GM18505 (cell line): ENCODE data around the gene ZNF32.
A peak's percentile ranks its signal among the peaks of the same experiment; 100 is the strongest.

Experiments used
- ATAC-seq: cut with Tn5 transposase; IDR thresholded peaks from one replicate; pipeline ENCODE4 v1.9.1; 2021; ENCODE audit not compliant: unreplicated experiment
- POLR2A ChIP-seq: IDR thresholded peaks from 4 replicates; pipeline ENCODE4 v1.6.1; 2011; ENCODE audit warnings: borderline replicate concordance; ENCODE audit not compliant: insufficient read depth, insufficient read length; ENCODE audit errors: extremely low read depth

ZNF32 gene, protein sequence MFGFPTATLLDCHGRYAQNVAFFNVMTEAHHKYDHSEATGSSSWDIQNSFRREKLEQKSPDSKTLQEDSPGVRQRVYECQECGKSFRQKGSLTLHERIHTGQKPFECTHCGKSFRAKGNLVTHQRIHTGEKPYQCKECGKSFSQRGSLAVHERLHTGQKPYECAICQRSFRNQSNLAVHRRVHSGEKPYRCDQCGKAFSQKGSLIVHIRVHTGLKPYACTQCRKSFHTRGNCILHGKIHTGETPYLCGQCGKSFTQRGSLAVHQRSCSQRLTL

DNA sequence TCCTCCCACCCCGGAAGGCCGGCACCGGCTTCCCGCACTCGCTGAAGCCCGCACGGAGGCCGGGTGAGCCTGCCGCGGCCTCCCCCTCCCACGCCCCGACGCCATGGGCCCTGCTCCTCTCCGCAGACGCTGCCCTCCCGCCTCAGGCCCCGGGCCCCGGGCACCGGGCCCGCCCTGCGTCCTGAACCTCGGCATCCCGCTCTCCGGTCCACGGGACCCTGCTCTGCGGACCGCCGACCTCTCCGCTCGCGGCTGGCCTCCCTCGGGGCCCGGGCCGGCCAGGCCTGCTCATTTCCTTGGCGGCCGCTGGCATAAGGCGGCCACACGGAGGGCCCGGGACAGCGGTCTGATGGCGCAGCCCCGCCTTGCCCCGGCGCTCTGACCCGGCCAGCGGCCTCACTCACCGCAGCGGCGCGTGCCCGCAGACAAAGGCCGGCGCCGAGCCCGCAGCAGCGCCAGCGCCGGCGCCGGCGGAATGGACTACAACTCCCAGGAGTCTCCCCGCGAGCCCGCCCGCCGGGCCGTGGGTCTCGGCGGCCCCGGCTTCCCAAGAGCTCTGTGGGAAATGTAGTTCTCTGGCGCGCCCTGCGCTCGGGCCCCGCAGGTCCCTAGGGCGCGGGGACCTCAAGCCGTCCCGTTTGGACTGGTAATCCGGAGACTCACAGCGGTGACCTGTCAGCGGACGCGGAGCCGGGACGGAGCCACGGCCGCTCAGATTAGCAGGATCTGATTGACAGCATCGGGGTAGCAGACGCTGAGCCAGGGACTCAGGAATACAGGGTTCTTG, at the start of gene ZNF32:
Gene ZNF32, minus strand, starts transcription at position 484 of the 787 bp plus-strand sequence. CDS start 2,748 bp downstream, outside the sequence.
- peak; percentile 99 for ATAC-seq
- TF ChIP-seq POLR2A = no peak

DNA sequence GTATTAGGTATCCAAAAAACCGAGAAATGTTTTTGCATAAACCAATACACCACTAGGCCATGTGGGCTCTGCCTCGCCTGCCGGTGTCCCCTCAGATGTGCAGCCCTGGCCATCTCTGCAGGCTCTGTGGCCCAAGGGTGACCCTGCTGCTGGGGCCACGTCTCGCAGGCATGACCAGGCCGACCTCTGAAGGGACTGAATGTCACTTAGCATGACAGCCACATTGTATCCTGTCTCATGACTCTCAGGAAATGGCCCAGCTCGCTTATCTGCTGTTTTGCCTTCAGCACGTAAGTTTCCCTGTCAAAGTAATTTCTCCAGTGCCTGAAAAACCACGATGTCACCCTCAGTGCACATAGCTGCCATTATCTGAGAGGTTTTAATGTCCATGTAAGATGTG, 49.5 kb upstream of the ZNF32 start:
- no peak for TF ChIP-seq POLR2A
- ATAC-seq = no peak

DNA sequence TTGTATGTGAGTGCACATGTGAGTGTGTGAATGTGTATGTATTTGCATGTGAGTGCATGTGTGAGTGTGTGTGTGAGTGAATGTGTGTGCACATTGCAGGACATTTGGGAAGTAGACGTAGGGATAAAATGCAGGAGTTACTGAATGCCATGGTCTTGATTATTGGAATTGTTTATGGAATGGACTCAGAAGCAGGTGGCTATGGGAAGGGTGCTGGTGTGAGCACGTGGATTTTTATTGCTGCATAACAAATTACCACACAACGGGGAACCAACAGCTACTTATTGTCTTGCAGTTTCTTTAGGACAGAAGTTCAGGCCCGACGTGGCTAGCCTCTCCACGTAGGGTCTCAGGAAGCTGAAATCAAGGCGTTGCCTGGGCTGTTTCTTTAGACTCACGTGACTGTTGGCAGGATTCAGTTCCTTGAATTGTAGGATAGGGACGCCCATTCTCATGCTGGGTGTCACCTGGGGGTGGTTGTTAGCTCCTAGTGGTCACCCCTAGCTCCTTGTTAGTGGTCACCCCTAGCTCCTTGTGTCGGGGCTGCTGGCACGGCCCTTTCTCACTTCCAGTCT, 48.3 kb upstream of the ZNF32 start:
- no peak for TF ChIP-seq POLR2A
- ATAC-seq = no peak

DNA sequence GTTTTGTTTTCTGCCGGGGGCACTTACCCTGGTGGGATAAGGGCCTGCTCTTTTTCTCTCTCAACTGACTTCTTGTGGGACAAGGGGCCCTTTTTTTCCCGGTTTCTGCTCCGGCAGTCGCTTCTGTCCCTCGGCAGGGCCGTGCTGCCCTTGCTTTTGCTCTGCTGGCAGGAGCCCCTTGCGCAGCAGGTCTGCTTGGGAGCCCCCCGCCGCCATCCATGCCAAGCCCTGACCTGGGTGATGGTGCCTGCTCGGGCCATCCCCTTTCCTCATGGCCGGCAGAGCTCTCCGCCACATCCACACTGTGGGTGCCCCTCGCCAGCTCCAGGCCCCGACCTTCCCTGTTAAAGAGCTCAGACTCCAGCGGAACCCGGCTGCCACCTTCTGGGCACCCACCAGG, 47.0 kb upstream of the ZNF32 start:
- no peak for TF ChIP-seq POLR2A
- ATAC-seq = no peak

- TF ChIP-seq POLR2A = no peak
- ATAC-seq = no peak
These were observed 46.6 kb upstream of the ZNF32 start for GRCh38 chr10:43695321-43695720.

GRCh38 chr10:43694526-43694925, 45.8 kb upstream of the ZNF32 start:
- TF ChIP-seq POLR2A = no peak
- no peak for ATAC-seq

GRCh38 chr10:43693602-43694001, 44.9 kb upstream of the ZNF32 start:
- no peak for ATAC-seq
- no peak for TF ChIP-seq POLR2A

- ATAC-seq = no peak
- no peak for TF ChIP-seq POLR2A
These were observed 43.6 kb upstream of the ZNF32 start for GRCh38 chr10:43692051-43692825.

- no peak for ATAC-seq
- TF ChIP-seq POLR2A = no peak
These were observed 42.8 kb upstream of the ZNF32 start for GRCh38 chr10:43691485-43691884.

- ATAC-seq = peak; percentile 97
- TF ChIP-seq POLR2A = no peak
These were observed 41.5 kb upstream of the ZNF32 start for GRCh38 chr10:43689955-43690771.

GRCh38 chr10:43689618-43689954, 40.9 kb upstream of the ZNF32 start:
- ATAC-seq = peak; percentile 41
- TF ChIP-seq POLR2A = no peak

- no peak for ATAC-seq
These were observed 40.4 kb upstream of the ZNF32 start for GRCh38 chr10:43689007-43689491.

More at GRCh38 chr10:43689007-43689491, 40.4 kb upstream of the ZNF32 start:
- TF ChIP-seq POLR2A = no peak
